Measurements from ENCODE around the gene FGD6. TPM values are rescaled to one million over a fixed set of nuclear protein-coding genes. Genes with fewer than 3 reads are reported as not detected.
A peak's percentile ranks its signal among the peaks of the same experiment; 100 is the strongest.

The FGD6 gene
- total and polyA plus RNA-seq, 2 experiments from 2014 or later, result 12.9 to 32.4 TPM

DNA sequence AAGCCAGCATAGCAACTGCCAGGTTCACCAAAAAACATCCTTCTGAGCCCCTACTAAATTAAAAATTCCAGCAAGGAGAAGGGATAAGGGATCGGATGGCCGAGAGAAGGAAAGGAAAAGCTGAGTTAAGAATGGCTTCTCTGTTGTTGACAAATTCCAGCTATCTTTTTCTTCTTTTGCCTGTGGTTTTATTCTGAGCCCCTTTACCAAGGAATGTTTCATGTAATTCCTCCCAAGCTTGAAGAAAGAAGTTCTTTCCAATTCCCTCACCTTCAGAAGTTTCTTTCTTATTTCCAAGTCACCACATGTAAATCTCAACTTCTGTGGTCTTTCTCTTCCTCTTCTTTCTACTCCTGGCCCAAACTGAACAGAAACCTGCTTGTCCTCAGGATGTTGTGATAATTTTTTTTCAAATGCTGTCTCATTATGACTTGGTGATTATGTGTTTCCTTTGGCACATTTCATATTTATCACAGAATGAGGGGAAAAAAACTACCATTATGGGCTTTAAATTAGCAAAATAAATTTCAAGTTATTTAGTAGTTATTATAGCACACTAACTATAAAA, 40.0 kb downstream of the FGD6 start:
- no peaks in the 10 kb centered on the region for H3F3A ChIP-seq (replicated peaks; ENCODE audit: low read depth)
- H3K79me2 ChIP-seq (replicated peaks; ENCODE audit: insufficient read depth), result peaks cover 65% of the 10 kb centered on the region
- no peak overlapping the region for H3K4me3 Mint-ChIP-seq
- H3K27ac ChIP-seq (ENCODE audit: low read depth), result peak overlapping the region; percentile 30
- peaks cover 4% of the 10 kb centered on the region for H3K36me3 Mint-ChIP-seq (ENCODE audit: low read depth)
- no peak overlapping the region for H3K4me2 ChIP-seq
- no peaks in the 10 kb centered on the region for H3K9me3 Mint-ChIP-seq
- H4K20me1 ChIP-seq (replicated peaks; ENCODE audit: insufficient read depth), result peaks cover 7% of the 10 kb centered on the region; the same call in 1 of the 2 replicates
- H3K9me2 ChIP-seq (ENCODE audit: insufficient read depth), result no peaks in the 10 kb centered on the region
- 0 out of 2 replicates have a peak, but pooled peaks cover 10% of the 10 kb centered on the region for H3K4me1 ChIP-seq (ENCODE audit: insufficient read depth)
- TF ChIP-seq EZH2phosphoT487 (IDR thresholded peaks at IDR 0.05; ENCODE audit: unreplicated experiment) (no peak), CREB1 (CRISPR knock-in tag; IDR thresholded peaks at IDR 0.05; ENCODE audit: low read depth) (no peak), ZNF114 (CRISPR knock-in tag; IDR thresholded peaks at IDR 0.05) (no peak), POLR2AphosphoS5 (IDR thresholded peaks at IDR 0.05; ENCODE audit: low read depth) (no peak), ZNF462 (CRISPR knock-in tag; IDR thresholded peaks at IDR 0.05) (no peak), NANOG (IDR thresholded peaks at IDR 0.05; ENCODE audit: borderline replicate concordance) (no peak), REST (IDR thresholded peaks at IDR 0.05; ENCODE audit: unreplicated experiment) (no peak), JUNB (IDR thresholded peaks at IDR 0.05; ENCODE audit: unreplicated experiment) (no peak), STAT1 (IDR thresholded peaks at IDR 0.05; ENCODE audit: unreplicated experiment) (no peak), ZNF331 (CRISPR knock-in tag; IDR thresholded peaks at IDR 0.05; ENCODE audit: low read depth) (no peak), EZH2 (IDR thresholded peaks at IDR 0.05; ENCODE audit: low read depth, unreplicated experiment) (no peak)
- TF ChIP-seq, protein P1, sequence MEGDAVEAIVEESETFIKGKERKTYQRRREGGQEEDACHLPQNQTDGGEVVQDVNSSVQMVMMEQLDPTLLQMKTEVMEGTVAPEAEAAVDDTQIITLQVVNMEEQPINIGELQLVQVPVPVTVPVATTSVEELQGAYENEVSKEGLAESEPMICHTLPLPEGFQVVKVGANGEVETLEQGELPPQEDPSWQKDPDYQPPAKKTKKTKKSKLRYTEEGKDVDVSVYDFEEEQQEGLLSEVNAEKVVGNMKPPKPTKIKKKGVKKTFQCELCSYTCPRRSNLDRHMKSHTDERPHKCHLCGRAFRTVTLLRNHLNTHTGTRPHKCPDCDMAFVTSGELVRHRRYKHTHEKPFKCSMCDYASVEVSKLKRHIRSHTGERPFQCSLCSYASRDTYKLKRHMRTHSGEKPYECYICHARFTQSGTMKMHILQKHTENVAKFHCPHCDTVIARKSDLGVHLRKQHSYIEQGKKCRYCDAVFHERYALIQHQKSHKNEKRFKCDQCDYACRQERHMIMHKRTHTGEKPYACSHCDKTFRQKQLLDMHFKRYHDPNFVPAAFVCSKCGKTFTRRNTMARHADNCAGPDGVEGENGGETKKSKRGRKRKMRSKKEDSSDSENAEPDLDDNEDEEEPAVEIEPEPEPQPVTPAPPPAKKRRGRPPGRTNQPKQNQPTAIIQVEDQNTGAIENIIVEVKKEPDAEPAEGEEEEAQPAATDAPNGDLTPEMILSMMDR (conservative IDR thresholded peaks at IDR 0.05; ENCODE audit: low read depth in 2 of 2), result no peak
- TF ChIP-seq, protein P2, sequence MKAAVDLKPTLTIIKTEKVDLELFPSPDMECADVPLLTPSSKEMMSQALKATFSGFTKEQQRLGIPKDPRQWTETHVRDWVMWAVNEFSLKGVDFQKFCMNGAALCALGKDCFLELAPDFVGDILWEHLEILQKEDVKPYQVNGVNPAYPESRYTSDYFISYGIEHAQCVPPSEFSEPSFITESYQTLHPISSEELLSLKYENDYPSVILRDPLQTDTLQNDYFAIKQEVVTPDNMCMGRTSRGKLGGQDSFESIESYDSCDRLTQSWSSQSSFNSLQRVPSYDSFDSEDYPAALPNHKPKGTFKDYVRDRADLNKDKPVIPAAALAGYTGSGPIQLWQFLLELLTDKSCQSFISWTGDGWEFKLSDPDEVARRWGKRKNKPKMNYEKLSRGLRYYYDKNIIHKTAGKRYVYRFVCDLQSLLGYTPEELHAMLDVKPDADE (IDR thresholded peaks at IDR 0.05), result no peak
- H3K36me3 ChIP-seq (ENCODE audit: insufficient read depth), result no peaks in the 10 kb centered on the region
- no peak overlapping the region for H2AFZ ChIP-seq
- H3K27me3 Mint-ChIP-seq (ENCODE audit: insufficient read depth, low read depth, poor library complexity), result peaks cover 4% of the 10 kb centered on the region
- H3K27ac Mint-ChIP-seq, result no peak overlapping the region; the same call in 1 of the 2 replicates
- no peak for ATAC-seq
- DNase-seq (ENCODE audit: low spot score), result peak; percentile 21
- H3K4me1 Mint-ChIP-seq, result peaks cover 14% of the 10 kb centered on the region
- H3K4me3 ChIP-seq, result no peak overlapping the region
- H3K27me3 ChIP-seq (ENCODE audit: insufficient read depth), result no peaks in the 10 kb centered on the region
